ENCODE data around the gene PLEKHA7. TPM values are rescaled to one million over a fixed set of nuclear protein-coding genes. Genes with fewer than 3 reads are reported as not detected.

The PLEKHA7 gene
- total RNA-seq, 2 donors from 2014 or later, result 17.5 to 21.9 TPM

DNA sequence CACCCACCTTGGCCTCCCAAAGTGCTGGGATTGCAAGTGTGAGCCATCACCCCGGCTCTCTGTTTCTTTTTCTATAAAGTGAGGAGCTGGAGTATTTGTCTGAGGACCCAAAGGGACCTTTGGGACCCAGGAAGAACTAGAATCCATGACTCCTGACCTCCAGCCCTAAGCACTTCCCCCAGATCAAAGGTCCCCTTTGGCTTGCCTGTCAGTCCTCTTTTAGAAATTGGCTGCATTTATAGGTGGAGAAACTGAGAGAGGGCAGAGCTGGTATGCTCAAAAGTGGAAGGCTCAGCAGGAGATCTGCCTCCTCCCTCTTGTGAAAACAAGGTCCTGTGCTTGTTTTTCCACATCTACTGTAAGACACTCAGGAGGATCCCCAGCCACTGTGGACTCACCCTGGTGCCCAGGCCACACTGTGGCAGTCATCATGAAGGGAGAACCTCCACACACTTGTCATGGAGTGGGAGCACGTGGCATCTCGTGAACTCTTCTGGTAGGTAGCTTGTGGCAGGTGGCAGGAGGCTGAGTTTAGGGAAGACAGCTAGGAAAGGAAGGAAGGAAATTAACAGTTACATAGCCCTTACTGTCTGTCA is 12.4 kb upstream of the PLEKHA7 start:
- Mint-ChIP-seq H3K9me3 (peaks cover 5% of the 10 kb centered on the region), H3K4me3 (no peak overlapping the region), H3K36me3 (ENCODE audit: low read depth) (no peaks in the 10 kb centered on the region), H3K4me1 (peaks cover 2% of the 10 kb centered on the region), H3K27me3 (ENCODE audit: insufficient read depth) (peaks cover 2% of the 10 kb centered on the region), H3K27ac (no peak overlapping the region)
- no peaks in the 10 kb centered on the region for H3K27me3 ChIP-seq (ENCODE audit: control insufficient read depth, insufficient read depth, low read length, poor library complexity, severe bottlenecking)
- H3K4me3 ChIP-seq (ENCODE audit: low read length), result no peak overlapping the region
- TF ChIP-seq, protein P1, sequence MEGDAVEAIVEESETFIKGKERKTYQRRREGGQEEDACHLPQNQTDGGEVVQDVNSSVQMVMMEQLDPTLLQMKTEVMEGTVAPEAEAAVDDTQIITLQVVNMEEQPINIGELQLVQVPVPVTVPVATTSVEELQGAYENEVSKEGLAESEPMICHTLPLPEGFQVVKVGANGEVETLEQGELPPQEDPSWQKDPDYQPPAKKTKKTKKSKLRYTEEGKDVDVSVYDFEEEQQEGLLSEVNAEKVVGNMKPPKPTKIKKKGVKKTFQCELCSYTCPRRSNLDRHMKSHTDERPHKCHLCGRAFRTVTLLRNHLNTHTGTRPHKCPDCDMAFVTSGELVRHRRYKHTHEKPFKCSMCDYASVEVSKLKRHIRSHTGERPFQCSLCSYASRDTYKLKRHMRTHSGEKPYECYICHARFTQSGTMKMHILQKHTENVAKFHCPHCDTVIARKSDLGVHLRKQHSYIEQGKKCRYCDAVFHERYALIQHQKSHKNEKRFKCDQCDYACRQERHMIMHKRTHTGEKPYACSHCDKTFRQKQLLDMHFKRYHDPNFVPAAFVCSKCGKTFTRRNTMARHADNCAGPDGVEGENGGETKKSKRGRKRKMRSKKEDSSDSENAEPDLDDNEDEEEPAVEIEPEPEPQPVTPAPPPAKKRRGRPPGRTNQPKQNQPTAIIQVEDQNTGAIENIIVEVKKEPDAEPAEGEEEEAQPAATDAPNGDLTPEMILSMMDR (conservative IDR thresholded peaks at IDR 0.05), result no peak
- no peaks in the 10 kb centered on the region for H3K36me3 ChIP-seq (ENCODE audit: control insufficient read depth, insufficient read depth, low read length)
- no peak overlapping the region for H3K9ac ChIP-seq (ENCODE audit: extremely low read depth, low read length, poor library complexity, severe bottlenecking)
- H3K9me3 ChIP-seq (ENCODE audit: control insufficient read depth, low read length), result no peaks in the 10 kb centered on the region
- 88 to 89% methylated on average over 3 of the region's 3 CpGs for WGBS, 2 experiments (ENCODE audit: insufficient coverage in 1 of 2, insufficient read length in 1 of 2)
- no peaks in the 10 kb centered on the region for H3K4me1 ChIP-seq (ENCODE audit: control insufficient read depth, insufficient read depth, low read length)
- no peak for DNase-seq
- H3K27ac ChIP-seq (ENCODE audit: low read depth, low read length), result no peak overlapping the region

DNA sequence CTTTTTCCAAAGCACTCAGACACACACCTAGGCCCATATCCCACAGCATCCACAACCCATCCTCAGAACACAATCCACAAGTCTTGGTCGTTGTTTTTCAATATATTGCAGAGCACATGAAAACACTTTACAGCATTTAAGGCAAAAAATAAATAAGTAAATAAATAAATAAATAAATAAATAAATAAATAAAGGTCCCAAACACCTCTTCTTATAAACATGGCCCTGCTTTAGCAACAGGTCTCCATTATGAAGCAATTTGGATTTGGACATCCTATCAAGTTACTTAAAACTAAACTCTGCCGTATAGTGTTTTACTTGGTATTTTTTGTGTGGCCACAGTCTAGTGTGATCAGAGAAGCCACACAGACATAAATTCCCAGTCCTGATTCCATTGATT is 10.7 kb upstream of the PLEKHA7 start:
- Mint-ChIP-seq H3K4me3 (no peak overlapping the region), H3K36me3 (ENCODE audit: low read depth) (no peaks in the 10 kb centered on the region), H3K9me3 (peaks cover 3% of the 10 kb centered on the region), H3K27ac (no peak overlapping the region), H3K4me1 (peaks cover 2% of the 10 kb centered on the region), H3K27me3 (ENCODE audit: insufficient read depth) (no peaks in the 10 kb centered on the region)
- Histone ChIP-seq H3K27ac (ENCODE audit: low read depth, low read length) (no peak overlapping the region), H3K4me3 (ENCODE audit: low read length) (no peak overlapping the region), H3K4me1 (ENCODE audit: control insufficient read depth, insufficient read depth, low read length) (no peaks in the 10 kb centered on the region), H3K9me3 (ENCODE audit: control insufficient read depth, low read length) (no peaks in the 10 kb centered on the region), H3K9ac (ENCODE audit: extremely low read depth, low read length, poor library complexity, severe bottlenecking) (no peak overlapping the region), H3K36me3 (ENCODE audit: control insufficient read depth, insufficient read depth, low read length) (no peaks in the 10 kb centered on the region), H3K27me3 (ENCODE audit: control insufficient read depth, insufficient read depth, low read length, poor library complexity, severe bottlenecking) (no peaks in the 10 kb centered on the region)
- 90% methylated on average over 2 of the region's 2 CpGs; no CpG with 5 or more reads in 1 of the 2 experiments for WGBS, 2 experiments (ENCODE audit: insufficient coverage in 1 of 2, insufficient read length in 1 of 2)
- TF ChIP-seq, protein P1 (conservative IDR thresholded peaks at IDR 0.05), result no peak
- DNase-seq, result no peak

DNA sequence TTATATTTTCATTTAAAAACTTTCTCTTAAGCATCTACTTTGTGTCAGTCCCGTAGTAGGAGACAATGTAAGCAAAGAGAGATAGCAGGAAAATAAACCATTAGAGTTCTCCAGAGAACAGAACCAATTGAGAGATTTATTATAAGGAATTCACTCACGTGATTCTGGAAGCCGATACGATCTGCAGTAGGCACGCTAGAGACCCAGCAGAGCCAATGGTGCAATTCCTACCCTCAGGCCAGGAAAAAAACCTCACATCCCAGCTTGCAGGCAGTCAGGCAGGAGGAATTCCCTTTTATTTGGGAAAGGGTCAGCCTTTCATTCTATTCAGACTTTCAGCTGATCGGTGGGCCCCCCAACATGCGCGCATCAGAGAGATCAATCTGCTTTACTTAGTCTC is 7.3 kb upstream of the PLEKHA7 start:
- Histone ChIP-seq H3K4me1 (ENCODE audit: control insufficient read depth, insufficient read depth, low read length) (no peaks in the 10 kb centered on the region), H3K36me3 (ENCODE audit: control insufficient read depth, insufficient read depth, low read length) (no peaks in the 10 kb centered on the region), H3K9me3 (ENCODE audit: control insufficient read depth, low read length) (no peaks in the 10 kb centered on the region), H3K27me3 (ENCODE audit: control insufficient read depth, insufficient read depth, low read length, poor library complexity, severe bottlenecking) (peaks cover 10% of the 10 kb centered on the region), H3K4me3 (ENCODE audit: low read length) (no peak overlapping the region), H3K27ac (ENCODE audit: low read depth, low read length) (no peak overlapping the region), H3K9ac (ENCODE audit: extremely low read depth, low read length, poor library complexity, severe bottlenecking) (no peak overlapping the region)
- H3K4me3 Mint-ChIP-seq, result no peak overlapping the region
- 72 to 80% methylated on average over 8 of the region's 8 CpGs for WGBS, 2 experiments (ENCODE audit: insufficient coverage in 1 of 2, insufficient read length in 1 of 2)
- H3K27ac Mint-ChIP-seq, result no peak overlapping the region
- H3K36me3 Mint-ChIP-seq (ENCODE audit: low read depth), result no peaks in the 10 kb centered on the region
- no peaks in the 10 kb centered on the region for H3K4me1 Mint-ChIP-seq
- H3K9me3 Mint-ChIP-seq, result no peaks in the 10 kb centered on the region
- DNase-seq, result no peak
- TF ChIP-seq, protein P1 (conservative IDR thresholded peaks at IDR 0.05), result no peak
- H3K27me3 Mint-ChIP-seq (ENCODE audit: insufficient read depth), result peaks cover 7% of the 10 kb centered on the region
